Ureter (tissue), 1 donor: ENCODE data around the gene CATSPERZ. TPM values are rescaled to one million over a fixed set of nuclear protein-coding genes. Genes with fewer than 3 reads are reported as not detected.
"Not testable (repeated sequence)": the region's sequence is repeated elsewhere in the genome, so short reads cannot be mapped to it uniquely, and the experiment has no call there.

ENCODE experiments used
- DNase-seq: peaks from one replicate; pipeline ENCODE4 v3.0.0-alpha.2; 2020; ENCODE audit warnings: low spot score
- total RNA-seq: library from RNA; stranded (reverse); gene quantifications from one replicate; pipeline ENCODE4 v1.2.4, GENCODE V29; 2023
- donor health status: DM: yes; HTN: yes; CAD: no.

CATSPERZ gene
- total RNA-seq, 1 donor from 2014 or later = not detected

GRCh38 chr11:64303109-64304031, 3.2 kb downstream of the CATSPERZ start:
- DNase-seq = no peak

- no peak for DNase-seq
Observed at GRCh38 chr11:64304032-64304315, 3.8 kb downstream of the CATSPERZ start.

- DNase-seq = peak; percentile 95
Observed at GRCh38 chr11:64304316-64305072, 4.3 kb downstream of the CATSPERZ start.

- DNase-seq = peak; percentile 100
Observed at GRCh38 chr11:64305075-64305690, 5.0 kb downstream of the CATSPERZ start, which contains the start of gene ESRRA. ESRRA (plus strand) TSS chr11:64305524; CDS start chr11:64307180, 1,656 bp downstream.

- DNase-seq = peak; percentile 87
Observed at GRCh38 chr11:64305691-64306562, 5.8 kb downstream of the CATSPERZ start.

- DNase-seq = no peak
Observed at GRCh38 chr11:64306563-64306875, 6.4 kb downstream of the CATSPERZ start.

- DNase-seq = no peak
Observed at GRCh38 chr11:64306876-64307622, 6.9 kb downstream of the CATSPERZ start.

GRCh38 chr11:64307795-64308194, 7.6 kb downstream of the CATSPERZ start:
- not testable (repeated sequence) for DNase-seq

- DNase-seq = no peak
Observed at GRCh38 chr11:64312947-64313346, 12.8 kb downstream of the CATSPERZ start.

GRCh38 chr11:64313491-64314145, 13.5 kb downstream of the CATSPERZ start:
- DNase-seq = no peak

GRCh38 chr11:64314146-64314804, 14.1 kb downstream of the CATSPERZ start:
- no peak for DNase-seq

- no peak for DNase-seq
Observed at GRCh38 chr11:64314805-64315561, 14.8 kb downstream of the CATSPERZ start.

GRCh38 chr11:64315667-64316526, 15.7 kb downstream of the CATSPERZ start:
- not testable (repeated sequence) for DNase-seq

- no peak for DNase-seq
Observed at GRCh38 chr11:64316672-64317324, 16.6 kb downstream of the CATSPERZ start.

GRCh38 chr11:64317325-64317960, 17.3 kb downstream of the CATSPERZ start, which contains the start of gene TRMT112:
TRMT112 (minus strand) TSS chr11:64317559; CDS start chr11:64317526, 33 bp downstream.
- peak; percentile 98 for DNase-seq

- peak; percentile 97 for DNase-seq
Observed at GRCh38 chr11:64317961-64318765, 18.0 kb downstream of the CATSPERZ start, which contains the start of gene PRDX5. PRDX5 (plus strand) TSS chr11:64318121; CDS start chr11:64318216, 95 bp downstream.
